Measurements from ENCODE around the gene XK.

The XK gene

DNA sequence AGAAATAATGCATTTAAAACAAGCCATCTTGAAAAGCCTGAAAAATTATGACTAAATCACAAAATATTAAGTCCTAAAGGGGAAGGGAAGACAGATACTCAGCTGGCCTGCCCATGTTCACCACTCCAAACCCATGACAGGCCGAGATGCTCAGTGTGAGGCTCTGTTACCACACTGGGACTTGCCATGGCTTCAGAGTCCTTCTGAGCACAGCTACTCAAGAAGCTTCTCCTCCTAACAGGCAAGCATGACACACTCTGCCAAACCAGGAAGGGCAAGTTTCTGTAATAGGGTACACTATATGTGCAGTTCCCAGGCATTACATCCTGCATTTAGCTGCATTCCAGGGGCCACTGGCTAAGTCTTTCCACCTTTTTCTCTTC lies 60.2 kb downstream of the XK start:
- Histone ChIP-seq H3K4me1 (ENCODE audit: control insufficient read depth in 1 of 2, insufficient read depth in 2 of 2, low read length in 2 of 2) (no peaks in the 10 kb centered on the region), H4K8ac (ENCODE audit: low read depth, low read length) (no peak overlapping the region), H3K27ac (ENCODE audit: low read depth, low read length) (no peak overlapping the region), H3K23ac (ENCODE audit: low read length) (no peak overlapping the region), H2AFZ (ENCODE audit: insufficient read depth, low read length, poor library complexity) (no peak overlapping the region), H2AK5ac (ENCODE audit: low read length) (no peak overlapping the region), H2BK5ac (ENCODE audit: low read depth, low read length, poor library complexity) (no peak overlapping the region), H3K4me2 (ENCODE audit: low read length) (no peak overlapping the region), H2BK12ac (ENCODE audit: low read length) (no peak overlapping the region), H3K4me3 (ENCODE audit: low read depth, low read length) (no peak overlapping the region), H4K91ac (ENCODE audit: low read depth, low read length) (no peak overlapping the region), H3K4ac (ENCODE audit: low read depth, low read length) (no peak overlapping the region), H3K14ac (ENCODE audit: low read length) (no peak overlapping the region), H3K9me3 (ENCODE audit: insufficient read depth, low read depth, low read length) (no peaks in the 10 kb centered on the region), H2BK120ac (ENCODE audit: insufficient read depth, low read length, poor library complexity) (no peak overlapping the region), H3K27me3 (ENCODE audit: insufficient read depth, low read length) (no peaks in the 10 kb centered on the region), H3K9ac (ENCODE audit: low read length) (no peak overlapping the region), H3K79me1 (ENCODE audit: low read length) (no peaks in the 10 kb centered on the region), H3K36me3 (ENCODE audit: control insufficient read depth in 1 of 2, insufficient read depth in 2 of 2, low read length in 2 of 2) (no peaks in the 10 kb centered on the region), H4K12ac (ENCODE audit: low read depth, low read length) (no peak overlapping the region), H3K79me2 (ENCODE audit: control insufficient read depth, insufficient read depth, low read length, poor library complexity) (no peaks in the 10 kb centered on the region), H3K18ac (ENCODE audit: low read length) (no peak overlapping the region)
- peak in 1 of 2 donors; percentile 2 for DNase-seq
- WGBS (ENCODE audit: extremely low coverage, insufficient coverage, insufficient read length), result no CpG with 5 or more reads among the region's 1 CpG

DNA sequence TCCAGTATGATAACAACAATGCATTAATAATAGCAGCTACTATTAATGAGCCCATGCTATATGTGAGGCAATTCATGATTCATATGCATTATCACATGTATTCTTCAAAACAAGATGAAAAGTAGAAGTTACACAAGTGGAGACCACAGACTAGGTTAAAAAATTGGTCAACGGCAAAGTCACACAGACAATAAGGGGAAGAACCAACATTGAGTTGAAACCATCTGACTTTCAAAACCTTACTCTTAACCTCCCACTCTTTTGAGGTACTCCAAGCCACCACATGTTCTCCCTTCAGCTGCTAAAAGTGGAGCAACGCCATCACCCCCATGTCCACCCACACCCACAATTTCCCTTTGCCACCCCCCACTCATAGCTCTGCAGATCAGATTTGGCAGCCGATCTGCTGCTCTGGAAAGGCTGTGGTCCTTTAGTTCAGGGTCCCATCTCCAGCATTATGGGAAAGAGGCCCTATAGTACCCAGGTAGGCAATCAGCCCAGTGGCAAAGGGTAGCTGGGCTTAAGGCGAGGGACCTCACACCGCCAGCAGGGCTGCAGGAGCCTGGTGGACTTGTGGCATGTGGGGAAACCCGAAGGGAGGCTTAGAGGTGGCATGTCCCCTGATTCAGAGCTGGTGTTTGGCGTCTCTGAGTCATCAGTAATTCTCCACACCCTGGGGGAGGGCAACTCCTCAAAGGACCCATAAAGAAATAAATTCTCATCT lies 60.8 kb downstream of the XK start:
- WGBS (ENCODE audit: extremely low coverage, insufficient coverage, insufficient read length), result no CpG with 5 or more reads among the region's 7 CpGs

GRCh38 chrX:37746951-37747350 lies 61.4 kb downstream of the XK start:
- H4K91ac ChIP-seq (ENCODE audit: low read depth, low read length), result no peak overlapping the region
- no peaks in the 10 kb centered on the region for H3K79me2 ChIP-seq (ENCODE audit: control insufficient read depth, insufficient read depth, low read length, poor library complexity)
- no peak overlapping the region for H2AK5ac ChIP-seq (ENCODE audit: low read length)
- WGBS (ENCODE audit: extremely low coverage, insufficient coverage, insufficient read length), result no CpG with 5 or more reads among the region's 1 CpG
- no peaks in the 10 kb centered on the region for H3K79me1 ChIP-seq (ENCODE audit: low read length)
- H2BK5ac ChIP-seq (ENCODE audit: low read depth, low read length, poor library complexity), result no peak overlapping the region
- no peak overlapping the region for H2BK120ac ChIP-seq (ENCODE audit: insufficient read depth, low read length, poor library complexity)
- H4K12ac ChIP-seq (ENCODE audit: low read depth, low read length), result no peak overlapping the region
- H3K18ac ChIP-seq (ENCODE audit: low read length), result no peak overlapping the region
- no peak overlapping the region for H3K4ac ChIP-seq (ENCODE audit: low read depth, low read length)
- no peak overlapping the region for H3K4me2 ChIP-seq (ENCODE audit: low read length)
- H3K36me3 ChIP-seq (ENCODE audit: control insufficient read depth in 1 of 2, insufficient read depth in 2 of 2, low read length in 2 of 2), result no peaks in the 10 kb centered on the region
- no peak overlapping the region for H2BK12ac ChIP-seq (ENCODE audit: low read length)
- H3K9ac ChIP-seq (ENCODE audit: low read length), result no peak overlapping the region
- no peak for DNase-seq
- H3K14ac ChIP-seq (ENCODE audit: low read length), result no peak overlapping the region
- H3K4me1 ChIP-seq (ENCODE audit: control insufficient read depth in 1 of 2, insufficient read depth in 2 of 2, low read length in 2 of 2), result no peaks in the 10 kb centered on the region
- H3K23ac ChIP-seq (ENCODE audit: low read length), result no peak overlapping the region
- no peak overlapping the region for H3K4me3 ChIP-seq (ENCODE audit: low read depth, low read length)
- H4K8ac ChIP-seq (ENCODE audit: low read depth, low read length), result no peak overlapping the region
- H3K9me3 ChIP-seq (ENCODE audit: insufficient read depth, low read depth, low read length), result no peaks in the 10 kb centered on the region
- H3K27me3 ChIP-seq (ENCODE audit: insufficient read depth, low read length), result no peaks in the 10 kb centered on the region
- no peak overlapping the region for H2AFZ ChIP-seq (ENCODE audit: insufficient read depth, low read length, poor library complexity)
- H3K27ac ChIP-seq (ENCODE audit: low read depth, low read length), result no peak overlapping the region

More for the DNA sequence above, 60.8 kb downstream of the XK start:
- H3K27ac ChIP-seq (ENCODE audit: low read depth, low read length), result no peak overlapping the region
- no peaks in the 10 kb centered on the region for H3K9me3 ChIP-seq (ENCODE audit: insufficient read depth, low read depth, low read length)
- no peaks in the 10 kb centered on the region for H3K36me3 ChIP-seq (ENCODE audit: control insufficient read depth in 1 of 2, insufficient read depth in 2 of 2, low read length in 2 of 2)
- no peak overlapping the region for H2AFZ ChIP-seq (ENCODE audit: insufficient read depth, low read length, poor library complexity)
- H3K4me3 ChIP-seq (ENCODE audit: low read depth, low read length), result no peak overlapping the region
- H3K4ac ChIP-seq (ENCODE audit: low read depth, low read length), result no peak overlapping the region
- H2AK5ac ChIP-seq (ENCODE audit: low read length), result no peak overlapping the region
- no peak overlapping the region for H3K4me2 ChIP-seq (ENCODE audit: low read length)
- H4K12ac ChIP-seq (ENCODE audit: low read depth, low read length), result no peak overlapping the region
- no peak overlapping the region for H3K23ac ChIP-seq (ENCODE audit: low read length)
- no peaks in the 10 kb centered on the region for H3K79me2 ChIP-seq (ENCODE audit: control insufficient read depth, insufficient read depth, low read length, poor library complexity)
- no peak overlapping the region for H4K8ac ChIP-seq (ENCODE audit: low read depth, low read length)
- DNase-seq, result peak; percentile 14 to 19
- H4K91ac ChIP-seq (ENCODE audit: low read depth, low read length), result no peak overlapping the region
- H3K79me1 ChIP-seq (ENCODE audit: low read length), result no peaks in the 10 kb centered on the region
- H3K18ac ChIP-seq (ENCODE audit: low read length), result no peak overlapping the region
- H2BK12ac ChIP-seq (ENCODE audit: low read length), result no peak overlapping the region
- no peak overlapping the region for H3K14ac ChIP-seq (ENCODE audit: low read length)
- H2BK120ac ChIP-seq (ENCODE audit: insufficient read depth, low read length, poor library complexity), result no peak overlapping the region
- no peaks in the 10 kb centered on the region for H3K27me3 ChIP-seq (ENCODE audit: insufficient read depth, low read length)
- no peak overlapping the region for H3K9ac ChIP-seq (ENCODE audit: low read length)
- no peaks in the 10 kb centered on the region for H3K4me1 ChIP-seq (ENCODE audit: control insufficient read depth in 1 of 2, insufficient read depth in 2 of 2, low read length in 2 of 2)
- no peak overlapping the region for H2BK5ac ChIP-seq (ENCODE audit: low read depth, low read length, poor library complexity)

DNA sequence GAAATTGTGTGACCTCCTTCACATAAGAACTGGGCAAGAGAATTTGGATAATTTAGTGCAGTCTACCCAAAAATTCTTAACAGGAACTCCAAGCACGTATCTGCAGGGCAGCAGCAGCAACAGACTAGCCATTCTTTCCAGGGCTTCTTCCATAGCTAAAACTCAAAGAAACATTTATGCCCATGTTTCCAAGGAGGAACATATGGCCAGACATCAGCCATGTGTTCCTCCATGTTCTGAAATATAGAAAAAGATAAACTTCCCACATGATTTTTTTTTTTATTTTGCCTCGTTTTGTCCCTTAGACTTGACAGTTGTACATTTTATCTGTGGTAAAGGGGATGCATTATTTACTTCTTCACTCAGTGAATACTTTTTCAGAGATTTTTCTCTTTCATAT lies 66.7 kb downstream of the XK start:
- Histone ChIP-seq H4K8ac (ENCODE audit: low read depth, low read length) (no peak overlapping the region), H3K4me2 (ENCODE audit: low read length) (no peak overlapping the region), H2AFZ (ENCODE audit: insufficient read depth, low read length, poor library complexity) (no peak overlapping the region), H3K36me3 (ENCODE audit: control insufficient read depth in 1 of 2, insufficient read depth in 2 of 2, low read length in 2 of 2) (no peaks in the 10 kb centered on the region), H2BK12ac (ENCODE audit: low read length) (no peak overlapping the region), H3K9ac (ENCODE audit: low read length) (no peak overlapping the region), H3K18ac (ENCODE audit: low read length) (no peak overlapping the region), H3K23ac (ENCODE audit: low read length) (no peak overlapping the region), H3K79me1 (ENCODE audit: low read length) (no peaks in the 10 kb centered on the region), H3K9me3 (ENCODE audit: insufficient read depth, low read depth, low read length) (no peaks in the 10 kb centered on the region), H3K79me2 (ENCODE audit: control insufficient read depth, insufficient read depth, low read length, poor library complexity) (no peaks in the 10 kb centered on the region), H2AK5ac (ENCODE audit: low read length) (no peak overlapping the region), H3K14ac (ENCODE audit: low read length) (no peak overlapping the region), H3K4me1 (ENCODE audit: control insufficient read depth in 1 of 2, insufficient read depth in 2 of 2, low read length in 2 of 2) (no peaks in the 10 kb centered on the region), H4K12ac (ENCODE audit: low read depth, low read length) (no peak overlapping the region), H4K91ac (ENCODE audit: low read depth, low read length) (no peak overlapping the region), H3K27me3 (ENCODE audit: insufficient read depth, low read length) (no peaks in the 10 kb centered on the region), H3K27ac (ENCODE audit: low read depth, low read length) (no peak overlapping the region), H2BK5ac (ENCODE audit: low read depth, low read length, poor library complexity) (no peak overlapping the region), H3K4ac (ENCODE audit: low read depth, low read length) (no peak overlapping the region), H3K4me3 (ENCODE audit: low read depth, low read length) (no peak overlapping the region), H2BK120ac (ENCODE audit: insufficient read depth, low read length, poor library complexity) (no peak overlapping the region)
- WGBS (ENCODE audit: extremely low coverage, insufficient coverage, insufficient read length), result no CpG with 5 or more reads among the region's 2 CpGs
- DNase-seq, result no peak

Measured in trophoblast cell (in vitro differentiated cells and primary cell).